ENCODE measurements around the gene PIKFYVE. TPM values are rescaled to one million over a fixed set of nuclear protein-coding genes. Genes with fewer than 3 reads are reported as not detected.
"Not testable (repeated sequence)": the region's sequence is repeated elsewhere in the genome, so short reads cannot be mapped to it uniquely, and the experiment has no call there.

Gene PIKFYVE, protein sequence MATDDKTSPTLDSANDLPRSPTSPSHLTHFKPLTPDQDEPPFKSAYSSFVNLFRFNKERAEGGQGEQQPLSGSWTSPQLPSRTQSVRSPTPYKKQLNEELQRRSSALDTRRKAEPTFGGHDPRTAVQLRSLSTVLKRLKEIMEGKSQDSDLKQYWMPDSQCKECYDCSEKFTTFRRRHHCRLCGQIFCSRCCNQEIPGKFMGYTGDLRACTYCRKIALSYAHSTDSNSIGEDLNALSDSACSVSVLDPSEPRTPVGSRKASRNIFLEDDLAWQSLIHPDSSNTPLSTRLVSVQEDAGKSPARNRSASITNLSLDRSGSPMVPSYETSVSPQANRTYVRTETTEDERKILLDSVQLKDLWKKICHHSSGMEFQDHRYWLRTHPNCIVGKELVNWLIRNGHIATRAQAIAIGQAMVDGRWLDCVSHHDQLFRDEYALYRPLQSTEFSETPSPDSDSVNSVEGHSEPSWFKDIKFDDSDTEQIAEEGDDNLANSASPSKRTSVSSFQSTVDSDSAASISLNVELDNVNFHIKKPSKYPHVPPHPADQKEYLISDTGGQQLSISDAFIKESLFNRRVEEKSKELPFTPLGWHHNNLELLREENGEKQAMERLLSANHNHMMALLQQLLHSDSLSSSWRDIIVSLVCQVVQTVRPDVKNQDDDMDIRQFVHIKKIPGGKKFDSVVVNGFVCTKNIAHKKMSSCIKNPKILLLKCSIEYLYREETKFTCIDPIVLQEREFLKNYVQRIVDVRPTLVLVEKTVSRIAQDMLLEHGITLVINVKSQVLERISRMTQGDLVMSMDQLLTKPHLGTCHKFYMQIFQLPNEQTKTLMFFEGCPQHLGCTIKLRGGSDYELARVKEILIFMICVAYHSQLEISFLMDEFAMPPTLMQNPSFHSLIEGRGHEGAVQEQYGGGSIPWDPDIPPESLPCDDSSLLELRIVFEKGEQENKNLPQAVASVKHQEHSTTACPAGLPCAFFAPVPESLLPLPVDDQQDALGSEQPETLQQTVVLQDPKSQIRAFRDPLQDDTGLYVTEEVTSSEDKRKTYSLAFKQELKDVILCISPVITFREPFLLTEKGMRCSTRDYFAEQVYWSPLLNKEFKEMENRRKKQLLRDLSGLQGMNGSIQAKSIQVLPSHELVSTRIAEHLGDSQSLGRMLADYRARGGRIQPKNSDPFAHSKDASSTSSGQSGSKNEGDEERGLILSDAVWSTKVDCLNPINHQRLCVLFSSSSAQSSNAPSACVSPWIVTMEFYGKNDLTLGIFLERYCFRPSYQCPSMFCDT (N-terminal part only)
- 10 to 100 TPM; 27.3 to 32.6 TPM for total RNA-seq

DNA sequence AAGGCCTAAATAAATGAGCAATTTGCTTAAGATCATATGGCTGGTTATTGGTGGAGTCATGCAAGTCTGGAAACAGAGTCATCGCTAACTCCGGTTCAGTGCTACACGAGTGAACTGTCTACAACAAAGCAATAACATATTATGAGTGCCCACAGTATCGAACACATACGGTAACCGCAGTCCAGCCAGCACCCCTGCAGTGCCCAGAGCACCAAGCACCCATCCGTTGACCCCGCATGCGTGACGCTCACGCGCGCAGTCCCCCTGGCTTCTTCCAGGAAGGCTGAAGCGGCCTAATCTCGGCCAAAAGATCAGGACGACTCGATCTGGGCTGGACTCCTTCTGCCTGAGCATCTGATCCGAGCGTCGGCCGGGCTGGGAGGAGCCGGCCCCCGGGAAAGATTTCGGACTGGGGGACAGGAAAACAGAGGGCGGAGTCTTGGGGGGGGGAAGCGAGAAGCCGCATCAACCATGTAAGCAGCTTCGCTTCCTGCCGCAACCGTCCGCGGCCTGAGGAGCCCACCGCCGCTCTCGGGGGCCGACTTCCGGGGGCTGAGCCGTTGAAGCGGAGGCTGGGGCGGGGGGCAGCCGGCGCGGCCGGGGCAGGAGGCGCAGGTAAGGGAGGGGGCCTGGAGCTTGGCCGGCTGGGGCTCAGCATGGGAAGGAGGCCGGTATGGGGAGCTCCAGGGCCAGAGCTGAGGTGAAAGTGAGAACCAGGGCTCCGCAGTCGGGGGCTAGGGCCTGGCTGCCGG lies at the start of gene PIKFYVE:
TSS of gene PIKFYVE (plus strand) at position 455 of the 752 bp plus-strand sequence. CDS start 5,265 bp downstream, outside the sequence.
- peak within 1 kb of the TSS; percentile 83 for H3K4me3 Mint-ChIP-seq
- peak; percentile 91 for ATAC-seq
- H3K4me1 Mint-ChIP-seq = peaks cover 49% of the 10 kb centered on the region
- no peaks in the 10 kb centered on the region for H3K27me3 Mint-ChIP-seq
- peaks cover 8% of the 10 kb centered on the region for H3K36me3 Mint-ChIP-seq
- H3K9me3 Mint-ChIP-seq (ENCODE audit: low read depth) = no peaks in the 10 kb centered on the region
- DNase-seq = peak; percentile 96
- CTCF ChIA-PET = interaction anchor here (1.3 to 6.9 kb wide), 3 partner anchors 9 to 90 kb away, joined by 3 to 70 read pairs (median 4); partner anchors contain the start of gene IDH1
- peak within 1 kb of the TSS; percentile 96 for H3K27ac Mint-ChIP-seq

DNA sequence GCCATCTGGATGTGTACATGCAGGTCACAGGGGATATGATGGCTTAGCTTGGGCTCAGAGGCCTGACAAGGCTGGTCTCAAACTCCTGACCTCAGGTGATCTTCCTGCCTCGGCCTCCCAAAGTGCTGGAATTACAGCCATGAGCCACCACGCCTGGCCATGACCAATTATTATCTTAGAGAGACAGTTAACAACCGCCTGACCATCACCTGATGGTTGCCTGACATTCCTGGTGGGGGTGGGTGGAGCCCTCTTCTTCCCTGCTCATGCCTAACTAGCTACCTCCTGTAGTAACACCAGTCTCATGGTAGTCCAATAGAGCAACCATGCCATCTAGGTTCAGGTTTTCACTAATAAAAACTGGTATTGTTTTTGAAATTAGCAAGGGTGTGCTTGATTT lies 44.2 kb upstream of the PIKFYVE start:
- not testable (repeated sequence) for ATAC-seq, H3K4me3 Mint-ChIP-seq

DNA sequence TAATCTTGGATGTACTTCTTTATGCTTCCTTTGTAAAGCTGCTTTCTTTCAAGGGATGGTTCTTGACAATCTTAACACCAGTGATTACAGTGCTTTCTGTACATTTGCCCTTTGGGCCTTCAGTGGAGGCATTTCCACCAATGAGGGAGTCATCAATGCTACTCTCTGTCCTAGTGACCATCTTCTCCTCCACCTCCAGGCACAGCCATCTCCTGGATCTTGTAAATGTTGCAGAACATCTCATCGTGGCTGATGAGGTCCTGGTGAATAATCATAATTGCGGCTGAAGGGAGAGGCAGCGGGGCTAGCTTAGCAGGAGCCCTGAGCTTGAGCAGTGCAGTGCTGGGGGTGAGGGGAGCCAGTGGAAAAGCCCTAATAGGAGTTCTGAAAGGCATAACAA lies 43.7 kb upstream of the PIKFYVE start:
- H3K4me3 Mint-ChIP-seq = no peak overlapping the region
- DNase-seq = no peak
- H3K27me3 Mint-ChIP-seq = no peaks in the 10 kb centered on the region
- no peak overlapping the region for H3K27ac Mint-ChIP-seq
- H3K36me3 Mint-ChIP-seq = no peaks in the 10 kb centered on the region
- H3K4me1 Mint-ChIP-seq = no peaks in the 10 kb centered on the region
- ATAC-seq = no peak
- CTCF ChIA-PET = no interaction called here
- H3K9me3 Mint-ChIP-seq (ENCODE audit: low read depth) = no peaks in the 10 kb centered on the region

More for the DNA sequence above, 44.2 kb upstream of the PIKFYVE start:
- CTCF ChIA-PET; H3K36me3 Mint-ChIP-seq; H3K9me3 Mint-ChIP-seq (ENCODE audit: low read depth); H3K27me3 Mint-ChIP-seq; H3K4me1 Mint-ChIP-seq; DNase-seq; H3K27ac Mint-ChIP-seq: not testable (repeated sequence)

DNA sequence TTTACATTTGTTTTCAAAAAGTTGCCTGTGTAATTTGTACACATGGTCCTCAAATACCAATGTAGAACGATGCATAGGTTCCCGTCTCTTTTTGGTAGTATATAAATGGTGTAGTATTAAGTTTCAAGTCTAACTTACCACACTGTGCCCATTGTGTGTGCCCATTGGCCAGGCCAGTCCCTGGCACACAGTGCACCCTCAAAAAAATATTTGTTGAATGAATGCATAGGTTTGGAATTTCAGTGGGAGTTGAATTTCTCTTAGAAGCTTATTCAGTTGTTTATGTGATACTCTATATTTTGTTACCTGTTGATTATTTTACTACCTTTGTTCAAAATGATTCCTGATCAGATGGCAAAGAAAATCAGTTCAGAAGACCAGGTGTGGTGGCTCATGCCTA lies 41.3 kb upstream of the PIKFYVE start:
- DNase-seq (no peak), ATAC-seq (no peak)
- no peaks in the 10 kb centered on the region for H3K36me3 Mint-ChIP-seq
- CTCF ChIA-PET = interaction anchor here (0.9 kb wide), 1 partner anchor 29 kb away, joined by 3 read pairs; no protein-coding TSS in a partner anchor
- H3K4me3 Mint-ChIP-seq = no peak overlapping the region
- no peaks in the 10 kb centered on the region for H3K4me1 Mint-ChIP-seq
- H3K9me3 Mint-ChIP-seq (ENCODE audit: low read depth) = no peaks in the 10 kb centered on the region
- H3K27ac Mint-ChIP-seq = no peak overlapping the region
- H3K27me3 Mint-ChIP-seq = no peaks in the 10 kb centered on the region

DNA sequence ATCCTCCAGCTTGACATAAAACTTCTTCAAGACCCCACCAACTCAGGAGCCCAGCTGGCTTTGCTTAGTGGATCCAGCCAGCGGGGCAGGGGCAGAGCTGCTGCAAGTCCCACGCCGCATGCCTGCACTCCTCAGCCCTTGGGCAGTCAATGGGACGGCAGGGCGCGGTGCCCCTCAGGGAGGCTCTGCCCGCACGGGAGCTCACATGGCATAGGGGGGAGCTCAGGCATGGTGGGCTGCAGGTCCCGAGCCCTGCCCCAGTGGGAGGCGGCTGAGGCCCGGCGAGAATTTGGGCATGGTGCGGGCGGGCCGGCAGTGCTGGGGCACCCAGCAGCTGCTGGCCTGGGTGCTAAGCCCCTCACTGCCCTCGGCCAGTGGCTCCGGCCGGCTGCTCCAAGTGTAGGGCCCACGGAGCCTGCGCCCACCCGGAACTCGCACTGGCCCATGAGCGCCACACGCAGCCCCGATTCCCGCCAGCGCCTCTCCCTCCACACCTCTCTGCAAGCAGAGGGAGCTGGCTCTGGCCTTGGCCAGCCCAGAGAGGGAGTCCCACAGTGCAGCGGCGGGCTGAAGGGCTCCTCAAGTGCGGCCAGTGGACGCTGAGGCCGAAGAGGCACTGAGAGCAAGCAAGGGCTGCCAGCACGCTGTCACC lies 38.3 kb upstream of the PIKFYVE start:
- DNase-seq (no peak), ATAC-seq (no peak)
- Mint-ChIP-seq H3K9me3 (ENCODE audit: low read depth) (peaks cover 3% of the 10 kb centered on the region), H3K27me3 (no peaks in the 10 kb centered on the region), H3K36me3 (no peaks in the 10 kb centered on the region), H3K27ac (no peak overlapping the region), H3K4me1 (no peaks in the 10 kb centered on the region), H3K4me3 (no peak overlapping the region)
- CTCF ChIA-PET = no interaction called here

DNA sequence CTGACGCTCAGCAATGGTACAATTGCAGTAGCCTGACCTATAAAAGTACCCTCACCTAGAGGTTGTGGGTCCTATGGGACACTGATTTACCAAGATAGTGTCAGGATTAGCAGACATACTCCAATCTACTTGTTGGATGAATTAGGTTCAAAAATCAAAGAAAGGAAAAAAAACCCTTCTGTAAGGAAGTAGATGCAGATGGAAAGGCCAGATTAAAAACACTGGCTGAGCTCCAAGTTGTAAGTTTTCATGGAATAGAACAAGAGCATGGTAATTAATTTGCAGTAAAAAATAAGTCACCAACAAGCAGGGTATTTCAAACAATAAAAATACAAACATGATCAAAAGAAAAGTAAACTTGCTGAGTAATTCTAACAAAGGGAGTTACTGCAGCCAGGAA lies 37.6 kb upstream of the PIKFYVE start:
- Mint-ChIP-seq H3K4me1 (no peaks in the 10 kb centered on the region), H3K4me3 (no peak overlapping the region)

DNA sequence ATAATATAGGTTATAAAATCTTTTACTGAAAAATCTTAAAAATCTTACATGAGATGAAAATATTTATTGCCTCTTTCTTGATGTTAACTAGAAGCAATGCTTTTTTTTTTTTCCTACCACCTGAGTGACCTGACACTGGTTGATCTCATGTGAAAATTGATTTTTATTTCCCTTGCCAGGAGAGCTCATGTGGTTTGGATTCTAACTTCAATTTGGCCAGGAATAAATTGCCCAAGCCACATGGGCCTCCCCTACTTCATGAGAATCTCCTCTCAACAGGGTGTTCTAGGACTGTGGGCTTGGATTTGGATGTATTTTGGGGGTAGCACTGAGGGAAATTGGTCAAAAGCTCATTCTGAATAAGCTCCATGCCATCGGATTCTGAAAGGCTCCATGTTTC lies 31.3 kb upstream of the PIKFYVE start:
- DNase-seq (no peak), ATAC-seq (no peak)
- CTCF ChIA-PET = no interaction called here
- H3K27ac Mint-ChIP-seq = no peak overlapping the region
- H3K36me3 Mint-ChIP-seq = peaks cover 31% of the 10 kb centered on the region
- no peaks in the 10 kb centered on the region for H3K27me3 Mint-ChIP-seq
- no peaks in the 10 kb centered on the region for H3K4me1 Mint-ChIP-seq
- peaks cover 3% of the 10 kb centered on the region for H3K9me3 Mint-ChIP-seq (ENCODE audit: low read depth)
- no peak overlapping the region for H3K4me3 Mint-ChIP-seq

More for the DNA sequence above, 37.6 kb upstream of the PIKFYVE start:
- CTCF ChIA-PET = no interaction called here
- peaks cover 3% of the 10 kb centered on the region for H3K9me3 Mint-ChIP-seq (ENCODE audit: low read depth)
- no peak for ATAC-seq
- H3K27me3 Mint-ChIP-seq = no peaks in the 10 kb centered on the region
- DNase-seq = no peak
- H3K27ac Mint-ChIP-seq = no peak overlapping the region
- H3K36me3 Mint-ChIP-seq = no peaks in the 10 kb centered on the region

DNA sequence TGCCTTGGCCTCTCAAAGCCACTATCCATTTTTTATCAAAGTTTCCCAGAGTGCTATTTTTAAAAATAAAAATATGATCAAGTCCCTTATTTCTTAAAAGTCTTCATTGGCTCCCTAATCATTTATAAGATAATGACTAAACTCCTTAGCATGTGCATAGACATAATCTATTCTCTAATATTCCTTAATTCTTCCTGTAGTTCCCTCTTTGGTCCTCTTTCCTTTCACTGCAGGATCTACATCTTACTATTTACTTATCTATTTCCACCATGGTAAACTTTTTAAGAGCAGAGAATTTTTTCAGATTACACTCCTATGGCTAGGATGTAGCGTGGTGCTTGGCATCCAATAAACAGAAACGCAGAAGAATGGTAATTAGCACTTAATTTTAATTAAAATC lies 30.2 kb upstream of the PIKFYVE start:
- ATAC-seq = no peak
- no peak for DNase-seq
- Mint-ChIP-seq H3K9me3 (ENCODE audit: low read depth) (peaks cover 3% of the 10 kb centered on the region), H3K4me1 (no peaks in the 10 kb centered on the region), H3K36me3 (peaks cover 36% of the 10 kb centered on the region), H3K27me3 (no peaks in the 10 kb centered on the region), H3K4me3 (no peak overlapping the region), H3K27ac (no peak overlapping the region)
- CTCF ChIA-PET = no interaction called here

DNA sequence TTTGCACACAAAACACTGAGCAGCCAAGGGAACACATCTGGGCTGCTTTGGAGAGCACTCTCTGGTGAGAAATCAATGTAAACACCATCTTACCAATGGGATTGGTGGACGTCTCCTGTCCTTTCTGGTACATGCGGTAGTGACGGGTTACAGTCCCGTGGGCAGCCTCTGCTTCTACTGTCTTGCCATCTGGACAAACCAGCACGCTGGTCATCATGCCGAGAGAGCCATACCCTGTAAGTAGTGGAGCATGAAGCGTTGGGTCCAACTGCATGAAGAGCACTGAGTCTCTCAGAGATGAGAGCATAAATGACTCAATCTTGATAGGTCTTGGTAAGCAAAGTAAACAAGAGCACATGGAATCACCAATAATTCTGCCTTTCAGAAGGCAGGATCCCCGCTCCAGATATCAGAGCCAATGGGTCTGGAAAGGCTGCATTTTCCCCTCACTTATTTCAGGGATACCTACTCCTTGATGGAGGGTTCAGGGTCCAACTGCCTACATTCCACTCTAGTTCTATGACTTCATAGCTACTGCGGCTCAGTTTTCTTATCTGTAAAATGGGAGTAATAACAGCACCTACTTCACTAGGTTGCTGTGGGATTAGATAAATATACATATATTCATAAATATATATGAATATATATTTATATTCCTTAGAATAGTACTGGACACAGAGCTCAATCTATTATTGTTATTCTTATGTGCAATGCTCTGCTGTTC lies 26.1 kb upstream of the PIKFYVE start:
- Mint-ChIP-seq H3K4me3 (no peak overlapping the region), H3K27ac (no peak overlapping the region), H3K9me3 (ENCODE audit: low read depth) (no peaks in the 10 kb centered on the region), H3K36me3 (peaks cover 50% of the 10 kb centered on the region), H3K27me3 (no peaks in the 10 kb centered on the region), H3K4me1 (no peaks in the 10 kb centered on the region)
- CTCF ChIA-PET = no interaction called here
- DNase-seq (no peak), ATAC-seq (no peak)

DNA sequence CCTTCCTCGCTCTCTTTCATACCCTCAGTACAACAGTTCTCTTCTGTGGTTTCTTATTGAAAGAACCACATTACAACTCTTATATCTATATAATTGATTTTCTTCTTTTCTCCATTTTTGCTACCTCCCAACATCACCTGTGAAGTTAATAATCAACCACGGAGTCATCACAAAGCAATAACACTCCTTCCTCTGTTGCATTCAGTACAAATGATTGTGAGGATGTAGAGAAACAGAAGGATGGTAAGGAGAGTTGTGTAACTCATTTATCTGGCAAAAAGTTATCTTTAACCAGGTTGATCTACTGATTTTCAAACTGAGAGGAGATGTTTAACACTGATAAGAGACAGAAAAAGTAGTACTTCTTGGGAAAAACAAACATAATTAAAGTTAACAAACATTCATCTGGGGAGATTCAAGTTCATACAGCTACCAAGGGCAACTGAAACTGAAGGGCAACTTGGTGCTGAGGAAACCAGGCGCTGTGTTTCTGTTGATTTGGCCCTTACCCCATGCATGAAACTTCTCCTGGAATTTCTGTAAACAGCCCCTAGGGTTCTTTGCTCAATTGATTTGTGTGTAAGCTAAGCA lies 25.3 kb upstream of the PIKFYVE start:
- no peak overlapping the region for H3K27ac Mint-ChIP-seq
- H3K27me3 Mint-ChIP-seq = no peaks in the 10 kb centered on the region
- CTCF ChIA-PET = interaction anchor here (1.3 to 1.4 kb wide), 2 partner anchors 13 to 65 kb away, joined by 4 read pairs; no protein-coding TSS in a partner anchor
- peaks cover 45% of the 10 kb centered on the region for H3K36me3 Mint-ChIP-seq
- H3K9me3 Mint-ChIP-seq (ENCODE audit: low read depth) = no peaks in the 10 kb centered on the region
- ATAC-seq (no peak), DNase-seq (no peak)
- H3K4me3 Mint-ChIP-seq = no peak overlapping the region
- H3K4me1 Mint-ChIP-seq = no peaks in the 10 kb centered on the region

DNA sequence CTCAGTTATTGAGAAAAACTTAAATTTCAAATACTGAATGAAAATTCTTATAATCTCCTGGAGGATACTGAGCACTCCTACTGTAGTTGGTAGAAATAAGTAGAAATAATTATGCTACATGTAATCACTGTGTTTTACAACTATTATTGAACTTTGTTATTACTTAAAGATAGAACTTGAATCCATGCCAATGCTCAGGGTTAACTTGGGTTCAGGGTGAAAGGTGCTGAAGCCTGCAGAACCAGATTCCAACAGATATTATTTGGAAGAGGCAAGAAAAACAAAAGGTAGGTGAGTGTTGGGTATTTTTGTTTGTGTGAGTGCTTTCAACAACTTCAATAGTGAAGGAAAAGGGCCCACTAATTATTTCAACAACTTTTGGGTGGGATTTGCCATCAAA lies 21.6 kb upstream of the PIKFYVE start:
- no peak overlapping the region for H3K4me3 Mint-ChIP-seq
- peaks cover 42% of the 10 kb centered on the region for H3K36me3 Mint-ChIP-seq
- H3K27ac Mint-ChIP-seq = no peak overlapping the region
- DNase-seq (no peak), ATAC-seq (no peak)
- CTCF ChIA-PET = no interaction called here
- no peaks in the 10 kb centered on the region for H3K27me3 Mint-ChIP-seq
- H3K9me3 Mint-ChIP-seq (ENCODE audit: low read depth) = no peaks in the 10 kb centered on the region
- no peaks in the 10 kb centered on the region for H3K4me1 Mint-ChIP-seq

Data from activated CD8-positive, alpha-beta memory T cell treated with anti-CD3 and anti-CD28 coated beads, Interleukin-2, amount 10 ng/mL, durations not matched to agents 7 days and 5 days (primary cell).